Prostate gland (tissue), 2 donors: ENCODE measurements around the gene GBE1.

Experiments
- CTCF ChIP-seq, 4 experiments: fragments of 200-600 bp in 2 of 4; fragments of 450-650 bp in 2 of 4; sonication (generic) in 2 of 4; IDR thresholded peaks; 1 replicate in 3 of 4; 2 replicates in 1 of 4; pipeline ENCODE4 v1.5.1; 2016 to 2019; ENCODE audit warnings: antibody characterized with exemption in 4 of 4, mild to moderate bottlenecking in 2 of 4, moderate library complexity in 2 of 4
- POLR2AphosphoS5 ChIP-seq: sonication (generic); formaldehyde crosslinking; IDR thresholded peaks from one replicate; pipeline ENCODE4 v1.6.1; 2017; ENCODE audit warnings: antibody characterized with exemption

GRCh38 chr3:81723732-81724313, 37.6 kb downstream of the GBE1 start:
- no peak for TF ChIP-seq CTCF (IDR thresholded peaks at IDR 0.05)
- no peak for TF ChIP-seq POLR2AphosphoS5
